NCI-H1694 treated with DMSO at 0.1 percent for 48 hours (cell line): ENCODE data around the gene ERMP1.
"Not testable (repeated sequence)": the region's sequence is repeated elsewhere in the genome, so short reads cannot be mapped to it uniquely, and the experiment has no call there.

Experiments used
- DNase-seq: peaks from one replicate; lab custom pipeline; 2025; lab: John Stamatoyannopoulos, UW

Gene ERMP1, protein sequence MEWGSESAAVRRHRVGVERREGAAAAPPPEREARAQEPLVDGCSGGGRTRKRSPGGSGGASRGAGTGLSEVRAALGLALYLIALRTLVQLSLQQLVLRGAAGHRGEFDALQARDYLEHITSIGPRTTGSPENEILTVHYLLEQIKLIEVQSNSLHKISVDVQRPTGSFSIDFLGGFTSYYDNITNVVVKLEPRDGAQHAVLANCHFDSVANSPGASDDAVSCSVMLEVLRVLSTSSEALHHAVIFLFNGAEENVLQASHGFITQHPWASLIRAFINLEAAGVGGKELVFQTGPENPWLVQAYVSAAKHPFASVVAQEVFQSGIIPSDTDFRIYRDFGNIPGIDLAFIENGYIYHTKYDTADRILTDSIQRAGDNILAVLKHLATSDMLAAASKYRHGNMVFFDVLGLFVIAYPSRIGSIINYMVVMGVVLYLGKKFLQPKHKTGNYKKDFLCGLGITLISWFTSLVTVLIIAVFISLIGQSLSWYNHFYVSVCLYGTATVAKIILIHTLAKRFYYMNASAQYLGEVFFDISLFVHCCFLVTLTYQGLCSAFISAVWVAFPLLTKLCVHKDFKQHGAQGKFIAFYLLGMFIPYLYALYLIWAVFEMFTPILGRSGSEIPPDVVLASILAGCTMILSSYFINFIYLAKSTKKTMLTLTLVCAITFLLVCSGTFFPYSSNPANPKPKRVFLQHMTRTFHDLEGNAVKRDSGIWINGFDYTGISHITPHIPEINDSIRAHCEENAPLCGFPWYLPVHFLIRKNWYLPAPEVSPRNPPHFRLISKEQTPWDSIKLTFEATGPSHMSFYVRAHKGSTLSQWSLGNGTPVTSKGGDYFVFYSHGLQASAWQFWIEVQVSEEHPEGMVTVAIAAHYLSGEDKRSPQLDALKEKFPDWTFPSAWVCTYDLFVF

GRCh38 chr9:5832538-5833529 is at the start of gene ERMP1:
ERMP1 (minus strand) TSS chr9:5833117; CDS start chr9:5833027, 90 bp downstream.
- peak; percentile 82 for DNase-seq

- not testable (repeated sequence) for DNase-seq
These were observed 49.5 kb upstream of the ERMP1 start for GRCh38 chr9:5882244-5883012.

GRCh38 chr9:5879419-5880181 is 46.7 kb upstream of the ERMP1 start:
- DNase-seq = no peak

DNA sequence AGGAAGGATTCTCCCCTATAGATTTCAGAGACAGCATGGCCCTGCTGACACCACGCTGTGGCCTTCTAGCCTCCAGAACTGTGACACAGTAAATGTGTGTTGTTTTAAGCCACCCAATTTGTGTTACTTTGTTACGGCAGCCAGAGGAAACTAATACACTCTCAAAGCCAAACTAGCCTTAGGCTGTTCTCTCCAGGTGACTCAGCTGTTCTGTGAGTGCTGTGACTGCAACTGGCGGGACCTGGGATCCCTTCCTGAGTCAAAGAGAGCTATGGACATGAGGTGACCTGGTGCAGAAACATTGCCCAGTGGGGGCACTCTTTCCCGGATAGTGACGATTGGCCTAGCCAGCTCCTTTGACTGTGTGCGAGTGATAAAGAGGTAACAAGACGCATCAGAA is 43.8 kb upstream of the ERMP1 start:
- DNase-seq = no peak

GRCh38 chr9:5876026-5876425 is 43.1 kb upstream of the ERMP1 start:
- DNase-seq = no peak

DNA sequence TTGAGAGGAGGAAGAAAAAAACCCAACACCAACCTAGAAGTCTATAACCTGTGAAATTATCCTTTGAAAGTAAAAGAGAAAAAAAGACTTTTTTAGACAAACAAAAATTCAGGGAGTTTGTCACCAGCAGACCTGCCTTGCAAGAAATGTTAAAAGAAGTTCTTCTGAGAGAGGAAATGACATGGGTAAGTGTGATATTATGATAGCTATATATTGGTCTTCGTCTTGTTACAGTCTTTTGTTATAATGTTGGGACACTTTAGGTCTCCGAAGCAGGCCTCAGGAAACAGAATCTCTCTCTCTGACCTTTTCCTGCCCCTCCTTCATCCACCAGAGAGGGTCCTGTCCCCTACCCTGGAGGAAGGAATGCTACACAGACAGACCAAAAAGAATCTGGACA is 41.1 kb upstream of the ERMP1 start:
- DNase-seq = no peak

GRCh38 chr9:5873439-5873838 is 40.5 kb upstream of the ERMP1 start:
- no peak for DNase-seq

- DNase-seq = no peak
These were observed 39.6 kb upstream of the ERMP1 start for GRCh38 chr9:5872511-5872910.

GRCh38 chr9:5871785-5872184 is 38.9 kb upstream of the ERMP1 start:
- no peak for DNase-seq

- DNase-seq = no peak
These were observed 37.8 kb upstream of the ERMP1 start for GRCh38 chr9:5870691-5871090.

DNA sequence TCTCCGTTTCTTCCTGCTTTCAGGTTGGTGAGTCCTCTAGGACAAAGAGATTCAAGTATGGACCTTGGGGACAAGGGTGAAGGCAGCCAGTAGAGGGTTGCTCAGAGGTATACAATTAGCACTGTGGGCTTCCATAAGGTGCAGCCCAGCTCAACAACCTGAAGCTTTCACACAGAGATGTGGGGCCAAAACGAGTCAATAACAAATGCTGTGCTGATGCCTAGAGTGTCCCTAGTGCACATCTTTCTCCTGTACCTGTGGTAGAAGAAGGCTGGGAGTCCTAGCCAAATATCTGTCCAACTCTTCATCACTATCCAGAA is 37.1 kb upstream of the ERMP1 start:
- no peak for DNase-seq

DNA sequence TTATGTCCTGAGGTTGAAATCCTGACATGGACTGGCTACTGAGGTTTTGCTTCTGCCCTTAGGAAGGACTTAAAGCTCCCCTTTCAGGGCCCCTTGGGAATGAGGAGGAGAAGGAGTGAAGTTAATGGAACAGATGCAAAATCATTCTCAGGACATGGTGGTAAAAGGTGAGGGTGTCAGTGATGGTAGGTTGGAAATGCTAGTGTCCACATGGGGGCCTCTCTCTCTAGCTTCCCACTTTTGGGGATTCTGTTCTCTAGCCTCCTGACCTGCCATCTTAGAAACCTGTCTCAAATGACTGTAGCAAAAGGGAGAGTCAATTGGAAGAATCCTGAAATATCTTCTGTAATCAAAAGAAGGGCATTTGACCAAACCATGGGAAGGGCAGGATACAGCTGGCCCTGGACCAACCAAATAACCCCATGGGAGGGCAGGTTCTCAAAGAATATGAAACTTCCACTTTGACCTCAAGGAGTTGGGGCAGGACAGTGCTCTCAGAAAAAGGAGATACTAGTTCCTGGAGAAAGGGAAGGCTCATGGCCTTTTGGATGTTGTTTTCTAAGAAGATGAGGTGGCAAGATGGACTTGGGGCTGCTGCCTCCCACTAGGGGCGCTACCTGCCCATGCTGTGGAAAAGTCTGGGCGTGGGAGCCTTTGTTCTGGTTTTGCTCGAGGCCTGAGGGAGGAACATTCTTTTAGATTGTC is 36.5 kb upstream of the ERMP1 start:
- DNase-seq = no peak

DNA sequence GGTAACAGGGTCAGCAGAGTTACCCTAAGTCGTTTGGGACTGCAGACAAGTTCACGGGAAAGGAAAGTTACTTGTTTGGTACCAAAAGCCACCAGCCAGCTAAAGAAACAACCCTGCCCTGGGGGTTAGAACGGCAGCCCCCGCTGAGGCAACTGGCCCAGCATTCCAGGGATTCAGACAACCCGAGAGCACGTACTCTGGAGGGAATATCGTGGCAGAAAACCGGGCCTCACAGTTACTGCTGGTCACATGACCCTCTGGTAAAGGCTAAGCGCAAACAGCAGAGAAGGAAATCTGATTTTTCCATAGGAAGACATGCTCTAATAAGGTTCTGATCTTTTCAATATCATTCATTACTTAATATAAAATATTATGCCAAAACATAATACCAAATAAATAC is 35.3 kb upstream of the ERMP1 start:
- no peak for DNase-seq

GRCh38 chr9:5866685-5867084 is 33.8 kb upstream of the ERMP1 start:
- DNase-seq = no peak

DNA sequence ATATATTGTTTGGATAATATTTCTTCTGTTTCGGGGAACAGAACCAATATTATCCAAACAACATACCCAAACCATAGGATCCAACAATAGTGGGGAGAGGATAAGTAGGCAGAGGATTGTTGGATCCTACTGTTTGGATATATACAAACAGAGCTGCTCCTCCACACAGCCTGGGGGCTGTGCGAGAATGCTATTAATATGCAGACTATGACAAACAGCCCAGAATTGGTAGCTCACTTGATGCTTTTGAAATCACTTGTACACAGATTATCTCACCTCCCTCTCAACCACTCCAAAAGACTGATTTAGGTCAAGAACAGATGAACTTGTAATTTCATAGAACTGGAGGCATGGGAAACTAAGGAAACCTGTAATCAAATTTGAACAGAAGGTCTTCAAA is 33.4 kb upstream of the ERMP1 start:
- DNase-seq = no peak

DNA sequence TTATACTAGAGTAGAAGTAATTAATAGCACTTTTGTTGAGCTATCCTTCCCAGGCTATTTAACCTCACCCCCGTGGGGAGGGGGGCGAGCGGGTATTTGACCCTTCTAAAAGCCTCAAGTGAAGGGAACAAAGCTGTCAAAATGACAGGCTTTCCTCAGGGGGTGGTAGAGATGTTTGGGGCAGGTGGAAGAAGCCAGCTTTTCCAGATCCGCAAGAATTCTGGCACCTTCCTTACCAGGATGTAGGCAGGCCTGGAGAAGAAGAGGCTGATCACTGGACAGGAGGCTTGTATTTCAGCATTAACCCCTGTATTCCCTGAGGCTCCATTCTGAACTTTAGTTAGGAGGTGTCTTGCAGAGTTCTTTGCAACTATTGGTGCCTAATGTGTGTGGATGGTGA is 31.5 kb upstream of the ERMP1 start:
- no peak for DNase-seq

DNA sequence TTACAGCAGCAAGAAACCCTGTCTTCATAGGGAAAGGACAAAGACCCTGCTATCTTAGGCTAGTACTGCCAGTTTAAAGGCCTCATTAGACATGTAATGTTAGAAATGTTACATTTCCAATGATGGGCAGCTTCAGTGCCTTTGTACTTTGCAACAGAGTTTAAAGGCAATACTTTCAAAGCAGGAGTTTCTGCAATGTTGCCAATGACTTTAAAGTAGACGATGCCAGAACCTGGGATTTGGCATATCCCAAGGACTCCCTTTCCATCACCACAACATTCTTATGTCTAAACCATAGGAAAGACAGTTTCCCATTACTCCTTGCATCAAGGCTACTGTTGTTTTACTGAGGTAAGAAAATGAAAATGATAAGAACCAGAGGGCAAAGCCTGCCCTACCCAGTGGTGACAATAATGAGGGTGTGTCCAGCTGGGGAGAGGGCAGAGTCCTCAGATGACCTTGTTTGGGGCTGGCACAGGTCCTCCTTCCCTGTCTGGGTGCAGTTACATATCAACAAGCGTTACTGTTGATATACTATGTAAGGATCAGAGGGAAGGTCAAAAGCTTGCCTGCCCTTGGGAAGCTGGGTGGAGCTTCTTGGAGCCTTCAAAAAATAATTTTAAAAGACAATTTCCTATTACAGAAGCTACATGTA is 30.3 kb upstream of the ERMP1 start:
- DNase-seq = no peak

GRCh38 chr9:5858833-5859232 is 25.9 kb upstream of the ERMP1 start:
- no peak for DNase-seq

DNA sequence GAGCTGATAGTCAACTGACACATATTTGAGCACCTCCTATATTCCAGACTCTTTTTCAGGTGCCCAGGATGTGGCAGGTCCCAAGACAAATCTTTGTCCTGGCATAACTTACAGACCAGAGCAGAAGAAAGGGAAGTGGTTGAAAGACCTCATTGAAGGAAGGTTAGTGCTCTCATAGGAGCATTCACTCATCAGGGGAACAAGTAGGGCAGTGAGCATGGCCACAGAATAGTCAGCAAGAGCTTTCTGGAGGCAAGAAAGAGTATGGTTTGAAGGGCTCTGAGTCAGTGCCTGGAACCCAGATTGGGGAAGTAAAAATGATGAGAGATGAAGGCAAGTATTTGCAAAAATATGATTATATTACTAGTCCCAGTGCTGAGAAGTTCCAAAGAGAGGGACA is 25.0 kb upstream of the ERMP1 start:
- DNase-seq = no peak
